Liver (tissue), 9 donors: Measurements from ENCODE around the gene TUFT1. TPM values are rescaled to one million over a fixed set of nuclear protein-coding genes. Genes with fewer than 3 reads are reported as not detected.
A peak's percentile ranks its signal among the peaks of the same experiment; 100 is the strongest.

Source experiments
- DNase-seq: peaks from one replicate; pipeline ENCODE4 v3.0.0-alpha.2; 2017; ENCODE audit warnings: low spot score
- H3K27ac ChIP-seq, 2 donors: one replicate each; pipeline ENCODE4 v1.7.0; 2013; ENCODE audit warnings: inconsistent platforms in 2 of 2, low read length in 2 of 2, control low read depth in 1 of 2, low read depth in 1 of 2, mild to moderate bottlenecking in 1 of 2
- H3K27me3 ChIP-seq, 4 donors: one replicate each; pipeline versions ENCODE4 v1.6.1 to v1.7.0; 2013; ENCODE audit warnings: low read length in 3 of 4, inconsistent platforms in 1 of 4, mild to moderate bottlenecking in 1 of 4, moderate library complexity in 1 of 4; ENCODE audit not compliant: control insufficient read depth in 4 of 4, insufficient read depth in 4 of 4
- H3K36me3 ChIP-seq, 4 donors: one replicate each; pipeline versions ENCODE4 v1.6.1 to v1.7.0; 2013; ENCODE audit warnings: low read length in 3 of 4, mild to moderate bottlenecking in 3 of 4, low read depth in 1 of 4, moderate library complexity in 1 of 4; ENCODE audit not compliant: control insufficient read depth in 4 of 4, insufficient read depth in 3 of 4
- H3K4me1 ChIP-seq, 4 donors: one replicate each; pipeline versions ENCODE4 v1.6.1 to v1.7.0; 2013; ENCODE audit warnings: low read length in 3 of 4, mild to moderate bottlenecking in 3 of 4, moderate library complexity in 1 of 4; ENCODE audit not compliant: control insufficient read depth in 4 of 4, insufficient read depth in 4 of 4
- H3K4me3 ChIP-seq, 3 donors: one replicate each; pipeline versions ENCODE4 v1.6.1 to v1.7.0; 2013; ENCODE audit warnings: low read length in 3 of 3, control low read depth in 1 of 3, low read depth in 1 of 3, mild to moderate bottlenecking in 1 of 3
- H3K9ac ChIP-seq, 2 donors: one replicate each; pipeline ENCODE4 v1.7.0; 2013; ENCODE audit warnings: low read length in 2 of 2, mild to moderate bottlenecking in 2 of 2, moderate library complexity in 2 of 2, control low read depth in 1 of 2, low read depth in 1 of 2
- H3K9me3 ChIP-seq, 4 donors: one replicate each; pipeline versions ENCODE4 v1.6.1 to v1.7.0; 2013; ENCODE audit warnings: low read length in 3 of 4; ENCODE audit not compliant: control insufficient read depth in 4 of 4
- CTCF ChIP-seq: fragments of 150-350 bp; IDR thresholded peaks from 2 replicates; pipeline ENCODE4 v1.5.1; 2017; ENCODE audit warnings: improper control_type of control experiment, low read depth, low read length; ENCODE audit not compliant: missing input control
- EGR1 ChIP-seq, 2 donors: IDR thresholded peaks; 2 replicates each; pipeline ENCODE4 v1.6.1; 2016 to 2018; ENCODE audit warnings: antibody characterized with exemption in 2 of 2, low read depth in 2 of 2
- FOXA1 ChIP-seq: IDR thresholded peaks from 2 replicates; pipeline ENCODE4 v1.6.1; 2016; ENCODE audit warnings: antibody characterized with exemption
- FOXA2 ChIP-seq: IDR thresholded peaks from 2 replicates; pipeline ENCODE4 v1.6.1; 2016; ENCODE audit warnings: antibody characterized with exemption
- GABPA ChIP-seq, 2 donors: IDR thresholded peaks in 1 of 2; conservative IDR thresholded peaks in 1 of 2; 2 replicates each; pipeline ENCODE4 v1.6.1; 2016; ENCODE audit warnings: antibody characterized with exemption in 2 of 2, mild to moderate bottlenecking in 1 of 2, moderate library complexity in 1 of 2
- HNF4A ChIP-seq, 2 donors: conservative IDR thresholded peaks; 2 replicates each; pipeline ENCODE4 v1.6.1; 2016; ENCODE audit warnings: antibody characterized with exemption in 2 of 2, mild to moderate bottlenecking in 2 of 2
- HNF4G ChIP-seq: IDR thresholded peaks from 2 replicates; pipeline ENCODE4 v1.6.1; 2016; ENCODE audit warnings: antibody characterized with exemption
- JUND ChIP-seq, 2 donors: IDR thresholded peaks; 2 replicates each; pipeline ENCODE4 v1.6.1; 2016; ENCODE audit warnings: antibody characterized with exemption in 2 of 2
- MAX ChIP-seq: IDR thresholded peaks from 2 replicates; pipeline ENCODE4 v1.6.1; 2016; ENCODE audit warnings: antibody characterized with exemption
- NR2F2 ChIP-seq: IDR thresholded peaks from 2 replicates; pipeline ENCODE4 v1.6.1; 2016; ENCODE audit warnings: antibody characterized with exemption
- RAD21 ChIP-seq, 2 donors: IDR thresholded peaks; 2 replicates each; pipeline ENCODE4 v1.6.1; 2016; ENCODE audit warnings: antibody characterized with exemption in 2 of 2, mild to moderate bottlenecking in 2 of 2
- RXRA ChIP-seq, 2 donors: IDR thresholded peaks; 2 replicates each; pipeline ENCODE4 v1.6.1; 2017 to 2018; ENCODE audit warnings: antibody characterized with exemption in 2 of 2, mild to moderate bottlenecking in 1 of 2
- SP1 ChIP-seq: IDR thresholded peaks from 2 replicates; pipeline ENCODE4 v1.6.1; 2018; ENCODE audit warnings: antibody characterized with exemption, mild to moderate bottlenecking
- TAF1 ChIP-seq: conservative IDR thresholded peaks from 2 replicates; pipeline ENCODE4 v1.6.1; 2016; ENCODE audit warnings: antibody characterized with exemption, mild to moderate bottlenecking
- YY1 ChIP-seq: IDR thresholded peaks from 2 replicates; pipeline ENCODE4 v1.6.1; 2016; ENCODE audit warnings: antibody characterized with exemption, mild to moderate bottlenecking
- ZBTB33 ChIP-seq: IDR thresholded peaks from 2 replicates; pipeline ENCODE4 v1.6.1; 2016; ENCODE audit warnings: antibody characterized with exemption
- WGBS: extraction: QIAGEN DNeasy Blood & Tissue Kit; methylation state at CpG from one replicate; pipeline ENCODE4 v1.1.7; 2013; 5-methylcytosine and 5-hydroxymethylcytosine counted together
- polyA plus RNA-seq, 2 donors: library from polyadenylated mRNA; stranded (reverse) in 1 of 2; unstranded in 1 of 2; fragments of 200-250 nt in 1 of 2; fragments of >200 nt in 1 of 2; fragmentation: Nextera tagmentation in 1 of 2; extraction: Ambion mirVana in 1 of 2; gene quantifications; one replicate each; pipeline versions ENCODE4 v1.2.1 to v1.2.3, GENCODE V29; 2013 to 2015
- total RNA-seq, 2 donors: library from RNA; depleted of rRNA; stranded (reverse); fragments of >200 nt; gene quantifications; one replicate each; pipeline ENCODE4 v1.2.3, GENCODE V29; 2014
- TF ChIP-seq, protein P1 (sequence below): IDR thresholded peaks from 2 replicates; pipeline ENCODE4 v1.6.1; 2016; ENCODE audit warnings: antibody characterized with exemption
- TF ChIP-seq, protein P2 (sequence below): IDR thresholded peaks from 2 replicates; pipeline ENCODE4 v1.6.1; 2016; ENCODE audit warnings: antibody characterized with exemption, mild to moderate bottlenecking
- donor health status: healthy.
- donor health status: healthy.
- donor health status: healthy.
- donor health status: healthy.
- donor health status: healthy.

TUFT1 gene
- total and polyA plus RNA-seq, 4 donors: 1.7 to 4.8 (median 3.0) TPM

GRCh38 chr1:151611832-151612500 lies 71.9 kb downstream of the TUFT1 start, which contains the start of gene SNX27:
Gene SNX27 (plus strand): TSS chr1:151612050. CDS start chr1:151612202, 152 bp downstream.
- Histone ChIP-seq H3K9ac (peak within 1 kb of the TSS in 1 of 2 donors; percentile 78), H3K9me3 (no peaks in the 10 kb centered on the region), H3K36me3 (peaks cover 0 to 2% (median 0%) of the 10 kb centered on the region in 4 donors), H3K4me3 (peak within 1 kb of the TSS; percentile 74 to 93 (median 85)), H3K4me1 (peaks cover 0 to 14% (median 5%) of the 10 kb centered on the region in 4 donors), H3K27me3 (no peaks in the 10 kb centered on the region), H3K27ac (peak within 1 kb of the TSS; percentile 80 to 82)
- TF ChIP-seq, protein P1, sequence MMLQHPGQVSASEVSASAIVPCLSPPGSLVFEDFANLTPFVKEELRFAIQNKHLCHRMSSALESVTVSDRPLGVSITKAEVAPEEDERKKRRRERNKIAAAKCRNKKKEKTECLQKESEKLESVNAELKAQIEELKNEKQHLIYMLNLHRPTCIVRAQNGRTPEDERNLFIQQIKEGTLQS: no peak
- TF ChIP-seq SP1: no peak
- TF ChIP-seq HNF4A (conservative IDR thresholded peaks at IDR 0.05): no peak
- peak; percentile 43 for TF ChIP-seq ZBTB33
- no peak for TF ChIP-seq MAX
- TF ChIP-seq NR2F2: no peak
- no peak for TF ChIP-seq RAD21 (IDR thresholded peaks at IDR 0.05)
- TF ChIP-seq TAF1: no peak
- peak; percentile 75 for TF ChIP-seq YY1
- TF ChIP-seq HNF4G: no peak
- TF ChIP-seq GABPA (IDR thresholded peaks at IDR 0.05 in 1 of 2, conservative IDR thresholded peaks at IDR 0.05 in 1 of 2): no peak
- TF ChIP-seq, protein P2, sequence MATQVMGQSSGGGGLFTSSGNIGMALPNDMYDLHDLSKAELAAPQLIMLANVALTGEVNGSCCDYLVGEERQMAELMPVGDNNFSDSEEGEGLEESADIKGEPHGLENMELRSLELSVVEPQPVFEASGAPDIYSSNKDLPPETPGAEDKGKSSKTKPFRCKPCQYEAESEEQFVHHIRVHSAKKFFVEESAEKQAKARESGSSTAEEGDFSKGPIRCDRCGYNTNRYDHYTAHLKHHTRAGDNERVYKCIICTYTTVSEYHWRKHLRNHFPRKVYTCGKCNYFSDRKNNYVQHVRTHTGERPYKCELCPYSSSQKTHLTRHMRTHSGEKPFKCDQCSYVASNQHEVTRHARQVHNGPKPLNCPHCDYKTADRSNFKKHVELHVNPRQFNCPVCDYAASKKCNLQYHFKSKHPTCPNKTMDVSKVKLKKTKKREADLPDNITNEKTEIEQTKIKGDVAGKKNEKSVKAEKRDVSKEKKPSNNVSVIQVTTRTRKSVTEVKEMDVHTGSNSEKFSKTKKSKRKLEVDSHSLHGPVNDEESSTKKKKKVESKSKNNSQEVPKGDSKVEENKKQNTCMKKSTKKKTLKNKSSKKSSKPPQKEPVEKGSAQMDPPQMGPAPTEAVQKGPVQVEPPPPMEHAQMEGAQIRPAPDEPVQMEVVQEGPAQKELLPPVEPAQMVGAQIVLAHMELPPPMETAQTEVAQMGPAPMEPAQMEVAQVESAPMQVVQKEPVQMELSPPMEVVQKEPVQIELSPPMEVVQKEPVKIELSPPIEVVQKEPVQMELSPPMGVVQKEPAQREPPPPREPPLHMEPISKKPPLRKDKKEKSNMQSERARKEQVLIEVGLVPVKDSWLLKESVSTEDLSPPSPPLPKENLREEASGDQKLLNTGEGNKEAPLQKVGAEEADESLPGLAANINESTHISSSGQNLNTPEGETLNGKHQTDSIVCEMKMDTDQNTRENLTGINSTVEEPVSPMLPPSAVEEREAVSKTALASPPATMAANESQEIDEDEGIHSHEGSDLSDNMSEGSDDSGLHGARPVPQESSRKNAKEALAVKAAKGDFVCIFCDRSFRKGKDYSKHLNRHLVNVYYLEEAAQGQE: no peak
- TF ChIP-seq JUND (IDR thresholded peaks at IDR 0.05): no peak
- TF ChIP-seq CTCF: no peak
- peak in 1 of 2 donors; percentile 12 for TF ChIP-seq RXRA (IDR thresholded peaks at IDR 0.05)
- peak; percentile 68 to 85 for TF ChIP-seq EGR1 (IDR thresholded peaks at IDR 0.05; ENCODE audit: low read depth in 2 of 2)
- TF ChIP-seq FOXA2: no peak
- no peak for TF ChIP-seq FOXA1
- DNase-seq: peak; percentile 92
- under 1% methylated on average over 79 of the region's 79 CpGs for WGBS
